HPDE6-E6E7 (cell line): ENCODE results near the gene DDI2.
"Not testable (repeated sequence)": the region's sequence is repeated elsewhere in the genome, so short reads cannot be mapped to it uniquely, and the experiment has no call there.

Experiments
- DNase-seq: peaks from one replicate; pipeline ENCODE4 v3.0.0; 2011; ENCODE audit warnings: missing footprints; ENCODE audit errors: extremely low spot score

Gene DDI2

GRCh38 chr1:15678578-15678977 lies 61.3 kb downstream of the DDI2 start:
- DNase-seq: no peak

DNA sequence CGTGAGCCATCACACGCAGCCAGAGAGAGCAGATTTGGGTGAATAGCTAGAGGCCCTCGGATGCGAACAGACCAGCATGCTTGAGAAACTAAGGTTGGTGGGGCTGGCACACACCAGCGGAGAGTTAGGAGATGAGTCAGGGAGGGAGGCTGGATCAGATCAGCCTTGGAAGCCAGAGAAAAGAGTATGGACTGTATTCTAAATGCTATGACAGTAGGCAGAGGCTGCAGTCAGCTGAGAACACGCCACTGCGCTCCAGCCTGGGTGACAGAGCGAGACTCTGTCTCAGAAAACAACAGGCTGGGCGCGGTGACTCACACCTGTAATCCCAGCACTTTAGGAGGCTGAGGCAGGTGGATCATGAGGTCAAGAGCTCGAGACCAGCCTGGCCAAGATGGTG lies 62.9 kb downstream of the DDI2 start:
- peak; percentile 78 for DNase-seq

DNA sequence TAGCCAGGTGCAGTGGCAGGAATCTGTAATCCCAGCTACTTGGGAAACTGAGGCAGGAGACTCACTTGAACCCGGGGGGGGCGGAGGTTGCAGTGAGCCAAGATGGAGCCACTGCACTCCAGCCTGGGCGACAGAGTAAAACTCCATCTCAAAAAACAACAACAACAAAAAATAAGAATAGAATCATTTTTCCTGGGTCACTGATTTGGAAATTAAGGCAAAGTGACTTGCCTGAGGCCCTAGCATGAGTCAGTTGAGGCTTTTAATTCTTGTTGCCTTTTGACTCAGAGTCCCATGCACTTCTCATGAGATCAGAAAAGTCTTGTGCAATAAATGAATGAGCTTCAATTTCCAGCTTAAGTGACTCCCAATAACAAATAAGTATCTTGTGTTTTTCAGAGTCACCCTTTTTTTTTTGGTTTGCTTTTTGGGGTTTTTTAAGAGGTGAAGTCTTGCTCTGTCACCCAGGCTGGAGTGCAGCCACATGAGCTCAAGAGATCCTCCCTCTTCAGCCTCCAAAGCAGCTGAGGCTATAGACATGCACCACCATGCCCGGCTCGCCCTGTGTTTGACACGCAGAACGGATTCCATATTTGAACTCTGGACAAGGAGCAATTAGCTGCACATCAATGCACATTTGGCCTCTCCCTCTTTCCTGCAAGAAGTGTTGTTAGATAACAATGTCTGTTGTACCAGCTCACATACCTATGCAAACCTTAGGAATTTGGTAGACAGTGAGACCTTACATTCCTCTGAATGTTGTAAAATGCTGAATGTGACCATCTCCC lies 63.5 kb downstream of the DDI2 start:
- peak; percentile 67 for DNase-seq

- peak; percentile 73 for DNase-seq
These were observed 64.4 kb downstream of the DDI2 start for GRCh38 chr1:15681349-15682292.

GRCh38 chr1:15682936-15683341 lies 65.7 kb downstream of the DDI2 start:
- no peak for DNase-seq

DNA sequence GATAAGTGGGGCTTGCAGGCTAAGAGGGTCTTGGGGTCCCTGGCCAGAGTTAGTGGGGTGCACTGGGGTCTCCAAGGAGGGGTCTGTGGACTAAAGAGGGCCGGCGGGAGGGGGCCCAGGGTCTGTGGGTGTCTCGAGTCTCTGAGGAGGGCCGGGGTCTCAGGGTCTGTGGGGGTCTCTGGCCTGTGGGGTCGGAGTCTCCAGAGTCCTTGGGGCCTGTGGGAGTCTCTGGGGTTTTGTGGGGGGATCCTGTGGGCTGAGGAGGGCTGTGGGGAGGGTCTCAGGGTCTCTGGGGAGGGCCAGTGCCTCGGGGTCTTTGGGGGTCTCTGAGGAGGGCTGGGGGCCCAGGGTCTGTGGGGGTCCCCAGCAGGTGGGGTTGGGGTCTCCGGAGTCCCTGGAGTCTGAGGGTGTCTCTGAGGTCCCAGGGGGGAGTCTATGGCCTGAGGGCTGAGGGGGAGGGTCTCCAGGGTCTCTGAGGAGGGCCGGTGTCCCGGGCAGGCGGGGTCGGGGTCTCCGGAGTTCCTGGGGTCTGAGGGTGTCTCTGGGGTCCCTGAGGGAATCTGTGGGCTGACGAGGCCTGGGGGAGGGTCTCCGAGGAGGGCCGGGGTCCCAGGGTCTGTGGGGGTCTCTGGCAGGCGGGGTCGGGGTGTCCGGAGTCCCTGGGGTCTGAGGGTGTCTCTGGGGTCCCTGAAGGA lies 66.2 kb downstream of the DDI2 start:
- DNase-seq: no peak

- no peak for DNase-seq
These were observed 66.8 kb downstream of the DDI2 start, which contains the start of gene PLEKHM2 for GRCh38 chr1:15684042-15684461. TSS of gene PLEKHM2 (plus strand) at chr1:15684320. CDS start at chr1:15684559, 239 bp downstream.

DNA sequence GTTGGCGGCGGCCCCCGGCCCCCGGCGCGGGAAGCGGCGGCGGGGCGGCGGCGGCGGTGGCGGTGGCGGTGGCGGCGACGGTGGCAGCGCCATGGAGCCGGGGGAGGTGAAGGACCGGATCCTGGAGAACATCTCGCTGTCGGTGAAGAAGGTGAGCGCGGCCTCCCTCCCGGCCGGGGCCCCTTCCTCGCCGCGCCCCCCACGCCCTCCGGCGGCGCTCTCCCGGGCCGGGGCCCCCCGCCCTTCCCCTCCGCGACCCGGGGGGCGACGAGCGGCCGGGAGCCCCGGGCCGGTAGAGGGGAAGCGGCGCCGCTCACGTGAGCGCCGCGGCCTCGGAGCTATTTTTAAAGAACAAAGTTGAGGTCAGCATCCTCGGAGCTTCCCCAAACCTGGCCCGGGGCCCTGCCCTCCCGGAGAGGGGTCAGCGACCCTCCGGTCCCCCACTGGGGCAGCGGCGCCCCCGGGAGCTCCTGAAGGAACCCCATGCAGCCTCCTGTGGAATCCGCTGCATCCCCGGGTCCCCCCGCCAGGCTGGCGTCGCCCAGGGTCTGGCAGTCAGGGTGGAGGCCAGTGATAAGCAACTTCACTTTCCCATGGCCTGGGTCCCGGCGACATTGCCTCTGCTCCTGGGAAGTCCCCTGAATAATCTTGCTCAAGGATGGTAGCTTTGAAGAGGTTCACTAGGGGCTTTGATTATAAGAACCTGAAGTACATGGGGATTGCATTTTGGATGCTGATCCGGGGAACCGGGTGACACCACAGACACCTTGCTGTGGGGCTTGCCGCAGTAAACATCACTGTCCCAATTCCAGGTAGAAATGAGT lies 67.4 kb downstream of the DDI2 start:
- no peak for DNase-seq

- DNase-seq: no peak
These were observed 68.6 kb downstream of the DDI2 start for GRCh38 chr1:15685820-15686219.

- DNase-seq: no peak
These were observed 70.2 kb downstream of the DDI2 start for GRCh38 chr1:15687446-15687845.

DNA sequence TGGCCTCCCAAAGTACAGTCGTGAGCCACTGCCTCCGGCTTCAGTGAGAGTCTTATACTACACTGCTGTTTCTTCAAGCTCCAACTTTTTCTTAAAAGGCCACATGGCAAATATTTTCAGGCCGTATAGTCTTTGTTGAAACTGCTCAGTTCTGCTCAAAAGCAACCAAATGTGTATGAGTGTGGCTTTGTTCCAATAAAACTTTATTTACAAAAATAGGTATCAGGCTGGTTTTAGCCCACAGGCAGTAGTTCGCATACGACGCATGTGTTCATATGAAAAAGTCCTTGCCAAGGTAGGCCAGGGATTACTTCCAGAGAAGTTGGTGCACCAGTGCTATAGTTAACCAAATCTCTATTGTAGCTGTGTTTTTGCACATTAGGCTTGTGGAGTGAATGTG lies 73.1 kb downstream of the DDI2 start:
- no peak for DNase-seq

- DNase-seq: no peak
These were observed 74.3 kb downstream of the DDI2 start for GRCh38 chr1:15691434-15692032.

DNA sequence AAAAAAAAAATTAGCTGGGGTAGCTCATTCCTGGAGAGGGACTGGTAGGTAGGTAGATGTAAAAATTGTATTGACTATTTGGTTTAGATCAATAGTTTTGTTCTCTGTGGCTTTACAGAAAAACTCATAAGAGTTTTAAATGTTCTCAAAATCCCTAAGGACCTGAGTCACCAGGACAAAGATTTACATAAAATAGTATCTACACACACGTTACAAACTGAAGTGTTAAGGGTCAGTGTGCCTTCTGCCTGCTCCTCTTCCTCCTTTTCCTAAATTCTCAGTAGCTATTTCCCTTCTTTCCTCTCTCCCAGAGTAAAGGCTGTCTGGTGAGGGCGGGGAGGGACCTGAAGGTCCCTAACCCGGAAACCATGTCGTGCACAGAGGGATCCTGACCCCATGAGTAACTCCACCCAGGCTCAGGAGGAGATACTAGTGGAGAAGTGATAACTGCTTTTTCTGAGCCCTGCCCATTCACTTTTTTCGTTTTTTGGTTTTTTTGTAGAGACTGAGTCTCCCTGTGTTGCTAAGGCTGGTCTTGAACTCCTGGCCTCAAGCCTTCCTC lies 74.9 kb downstream of the DDI2 start:
- DNase-seq: no peak

DNA sequence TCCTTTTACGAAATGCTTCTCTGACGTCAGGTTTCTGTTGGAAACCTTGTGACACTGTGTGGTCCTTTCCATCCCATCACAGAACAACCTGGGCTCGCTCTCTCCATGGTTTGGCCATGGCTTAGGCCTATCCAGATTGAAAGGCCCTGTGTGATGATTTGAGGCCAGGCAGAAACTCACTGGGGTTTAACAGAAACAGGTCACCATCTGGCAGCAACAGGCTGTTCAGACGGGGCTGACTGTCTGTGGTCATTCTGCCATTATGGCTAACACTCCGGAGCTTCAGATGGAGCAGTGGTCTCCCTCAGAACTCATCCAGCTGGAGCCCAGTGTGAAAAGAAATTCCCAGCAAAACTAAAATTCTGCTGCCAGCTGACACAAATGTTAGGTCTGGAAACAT lies 76.1 kb downstream of the DDI2 start:
- DNase-seq: no peak

DNA sequence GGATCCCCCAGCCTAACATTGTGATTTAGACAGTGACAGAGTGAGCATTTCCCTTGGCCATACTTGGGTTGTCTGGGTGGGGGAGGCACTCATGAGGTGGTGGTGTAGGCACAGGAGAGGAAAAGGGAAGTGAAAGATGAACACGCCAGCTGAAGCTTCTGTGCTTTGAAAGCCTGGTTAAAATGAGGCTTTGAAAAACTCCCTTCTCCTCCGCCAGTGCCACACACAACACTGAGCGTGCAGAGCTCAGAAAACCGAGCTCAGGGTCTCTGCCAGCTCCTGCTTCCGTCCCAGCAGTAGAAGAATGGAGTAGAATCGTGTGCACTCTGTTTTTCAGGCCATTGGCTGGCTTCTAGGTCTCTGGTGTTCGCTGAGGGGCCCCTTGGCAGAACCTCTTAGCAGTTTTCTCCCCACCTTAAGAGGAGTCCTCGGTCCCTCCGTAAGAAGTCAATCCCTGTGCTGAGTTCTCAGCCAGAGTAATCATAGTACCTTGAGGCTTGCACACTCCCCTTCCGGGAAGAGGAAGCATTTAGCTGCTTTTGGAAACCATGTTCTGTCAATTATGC lies 79.8 kb downstream of the DDI2 start:
- no peak for DNase-seq

GRCh38 chr1:15698201-15698600 lies 80.9 kb downstream of the DDI2 start:
- no peak for DNase-seq

DNA sequence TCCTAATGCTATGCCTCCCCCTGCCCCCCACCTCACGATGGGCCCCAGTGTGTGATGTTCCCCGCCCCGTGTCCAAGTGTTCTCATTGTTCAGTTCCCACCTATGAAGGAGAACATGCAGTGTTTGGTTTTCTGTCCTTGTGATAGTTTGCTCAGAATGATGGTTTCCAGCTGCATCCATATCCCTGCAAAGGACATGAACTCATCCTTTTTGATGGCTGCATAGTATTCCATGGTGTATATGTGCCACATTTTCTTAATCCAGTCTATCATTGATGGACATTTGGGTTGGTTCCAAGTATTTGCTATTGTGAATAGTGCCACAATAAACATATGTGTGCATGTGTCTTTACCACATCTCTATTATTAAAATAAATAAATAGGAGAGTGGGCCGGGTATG lies 82.1 kb downstream of the DDI2 start:
- not testable (repeated sequence) for DNase-seq

GRCh38 chr1:15700508-15700907 lies 83.2 kb downstream of the DDI2 start:
- DNase-seq: no peak

- DNase-seq: no peak
These were observed 84.5 kb downstream of the DDI2 start for GRCh38 chr1:15701784-15702183.
